Neural crest cell (in vitro differentiated cells): ENCODE measurements around the gene DDX54. TPM values are rescaled to one million over a fixed set of nuclear protein-coding genes. Genes with fewer than 3 reads are reported as not detected.
A peak's percentile ranks its signal among the peaks of the same experiment; 100 is the strongest.

Experiments used
- DNase-seq: peaks from one replicate; pipeline ENCODE4 v3.0.0; 2021; ENCODE audit warnings: low read depth, mixed read lengths, low spot score
- H3K27ac Mint-ChIP-seq: one replicate; pipeline ENCODE4 v1.8.0; 2021; ENCODE audit warnings: mild to moderate bottlenecking, mixed read lengths; ENCODE audit not compliant: unreplicated experiment
- H3K27me3 Mint-ChIP-seq: 2 replicates; pipeline ENCODE4 v1.8.0; 2021; ENCODE audit warnings: low read depth, mild to moderate bottlenecking, mixed read lengths
- H3K36me3 Mint-ChIP-seq: 2 replicates; pipeline ENCODE4 v1.8.0; 2021; ENCODE audit warnings: low read depth, mild to moderate bottlenecking, mixed read lengths
- H3K4me1 Mint-ChIP-seq: 2 replicates; pipeline ENCODE4 v1.8.0; 2021; ENCODE audit warnings: mixed read lengths
- H3K4me3 Mint-ChIP-seq: one replicate; pipeline ENCODE4 v1.8.0; 2021; ENCODE audit warnings: mild to moderate bottlenecking, mixed read lengths
- H3K9me3 Mint-ChIP-seq: 2 replicates; pipeline ENCODE4 v1.8.0; 2021; ENCODE audit warnings: mixed read lengths
- CTCF ChIP-seq: fragments of 200-600 bp; sonication (generic); conservative IDR thresholded peaks from 2 replicates; pipeline ENCODE4 v1.5.0; 2021; ENCODE audit warnings: antibody characterized with exemption, mild to moderate bottlenecking
- total RNA-seq: library from RNA; stranded (reverse); gene quantifications from 2 replicates; pipeline ENCODE4 v1.2.1, GENCODE V29; 2021

Gene DDX54
- total RNA-seq, 1 donor from 2014 or later, result 69.7 TPM

- no peak for TF ChIP-seq CTCF
- Mint-ChIP-seq H3K9me3 (no peaks in the 10 kb centered on the region), H3K27me3 (no peaks in the 10 kb centered on the region), H3K36me3 (peaks cover 10% of the 10 kb centered on the region), H3K27ac (no peak overlapping the region), H3K4me1 (peaks cover 36% of the 10 kb centered on the region), H3K4me3 (no peak overlapping the region)
- no peak for DNase-seq
Measured at GRCh38 chr12:113191227-113191626, 5.9 kb upstream of the DDX54 start.

GRCh38 chr12:113190761-113191160 is 5.5 kb upstream of the DDX54 start:
- no peaks in the 10 kb centered on the region for H3K27me3 Mint-ChIP-seq
- H3K9me3 Mint-ChIP-seq, result no peaks in the 10 kb centered on the region
- peak overlapping the region; percentile 96 for H3K27ac Mint-ChIP-seq
- H3K4me1 Mint-ChIP-seq, result peaks cover 39% of the 10 kb centered on the region
- no peak for TF ChIP-seq CTCF
- peaks cover 10% of the 10 kb centered on the region for H3K36me3 Mint-ChIP-seq
- H3K4me3 Mint-ChIP-seq, result peak overlapping the region; percentile 76
- DNase-seq, result no peak

- no peak overlapping the region for H3K4me3 Mint-ChIP-seq
- peaks cover 40% of the 10 kb centered on the region for H3K4me1 Mint-ChIP-seq
- H3K27ac Mint-ChIP-seq, result no peak overlapping the region
- TF ChIP-seq CTCF, result no peak
- H3K36me3 Mint-ChIP-seq, result peaks cover 10% of the 10 kb centered on the region
- H3K27me3 Mint-ChIP-seq, result no peaks in the 10 kb centered on the region
- no peaks in the 10 kb centered on the region for H3K9me3 Mint-ChIP-seq
- no peak for DNase-seq
Measured at GRCh38 chr12:113189361-113189760, 4.1 kb upstream of the DDX54 start.

- peaks cover 10% of the 10 kb centered on the region for H3K36me3 Mint-ChIP-seq
- no peak for TF ChIP-seq CTCF
- H3K4me1 Mint-ChIP-seq, result peaks cover 28% of the 10 kb centered on the region
- no peaks in the 10 kb centered on the region for H3K27me3 Mint-ChIP-seq
- DNase-seq, result no peak
- H3K4me3 Mint-ChIP-seq, result peak overlapping the region; percentile 96
- peak overlapping the region; percentile 37 for H3K27ac Mint-ChIP-seq
- no peaks in the 10 kb centered on the region for H3K9me3 Mint-ChIP-seq
Measured at GRCh38 chr12:113186666-113187325, 1.5 kb upstream of the DDX54 start.

GRCh38 chr12:113186033-113186365 is 721 bp upstream of the DDX54 start:
- Mint-ChIP-seq H3K4me3 (peak overlapping the region; percentile 96), H3K36me3 (peaks cover 10% of the 10 kb centered on the region), H3K9me3 (no peaks in the 10 kb centered on the region), H3K27me3 (no peaks in the 10 kb centered on the region), H3K4me1 (peaks cover 28% of the 10 kb centered on the region), H3K27ac (peak overlapping the region; percentile 43)
- DNase-seq, result no peak
- no peak for TF ChIP-seq CTCF
